ENCODE data around the gene KRTCAP2.

KRTCAP2 gene

DNA sequence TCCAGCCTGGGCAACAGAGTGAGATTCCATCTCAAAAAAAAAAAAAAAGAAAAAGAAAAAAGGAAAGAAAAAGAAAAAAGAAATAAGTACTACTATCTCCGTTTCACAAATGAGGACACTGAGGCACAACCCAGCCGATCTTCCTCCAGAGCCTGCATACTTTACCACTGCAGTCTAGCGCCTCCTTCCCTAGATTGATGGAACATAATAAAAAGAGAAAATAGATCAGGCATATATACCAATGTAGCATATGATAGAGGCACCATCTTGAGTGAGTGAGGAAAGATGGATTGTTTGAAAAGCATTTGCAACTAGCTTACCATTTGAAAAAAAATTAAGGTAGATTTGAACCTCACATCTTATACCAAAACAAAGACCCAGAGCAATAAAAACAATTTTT lies 27.6 kb downstream of the KRTCAP2 start:
- Histone ChIP-seq H3K36me3 (ENCODE audit: control insufficient read depth in 1 of 2, insufficient read depth in 2 of 2, low read length in 2 of 2) (no peaks in the 10 kb centered on the region), H3K9me3 (ENCODE audit: control insufficient read depth in 1 of 2, low read length in 2 of 2) (no peaks in the 10 kb centered on the region), H3K9ac (ENCODE audit: low read depth in 1 of 2, low read length in 2 of 2) (no peak overlapping the region), H3K4me3 (ENCODE audit: low read depth in 1 of 2, low read length in 2 of 2) (no peak overlapping the region), H3K4me1 (ENCODE audit: control insufficient read depth in 1 of 2, insufficient read depth in 2 of 2, low read length in 2 of 2) (no peaks in the 10 kb centered on the region), H3K27me3 (ENCODE audit: control insufficient read depth in 1 of 2, insufficient read depth in 2 of 2, low read length in 2 of 2) (no peaks in the 10 kb centered on the region), H3K27ac (ENCODE audit: low read depth, low read length) (no peak overlapping the region)

DNA sequence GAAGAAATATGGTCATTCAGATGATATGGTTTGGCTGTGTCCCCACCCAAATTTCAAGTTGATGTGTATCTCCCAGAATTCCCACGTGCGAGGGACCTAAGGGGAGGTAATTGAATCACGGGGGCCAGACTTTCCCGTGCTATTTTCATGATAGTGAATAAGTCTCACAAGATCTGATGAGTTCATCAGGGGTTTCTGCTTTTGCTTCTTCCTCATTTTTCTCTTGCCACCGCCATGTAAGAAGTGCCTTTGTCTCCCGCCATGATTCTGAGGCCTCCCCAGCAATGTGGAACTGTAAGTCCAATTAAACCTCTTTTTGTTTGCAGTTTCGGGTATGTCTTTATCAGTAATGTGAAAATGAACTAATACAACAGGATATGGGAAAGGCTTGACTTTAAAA lies 31.4 kb downstream of the KRTCAP2 start:
- no peaks in the 10 kb centered on the region for H3K9me3 ChIP-seq (ENCODE audit: control insufficient read depth in 1 of 2, low read length in 2 of 2)
- H3K36me3 ChIP-seq (ENCODE audit: control insufficient read depth in 1 of 2, insufficient read depth in 2 of 2, low read length in 2 of 2), result peaks cover 0 to 4% of the 10 kb centered on the region in 2 donors
- no peak overlapping the region for H3K4me3 ChIP-seq (ENCODE audit: low read depth in 1 of 2, low read length in 2 of 2)
- H3K4me1 ChIP-seq (ENCODE audit: control insufficient read depth in 1 of 2, insufficient read depth in 2 of 2, low read length in 2 of 2), result peaks cover 21 to 23% of the 10 kb centered on the region in 2 donors
- H3K27me3 ChIP-seq (ENCODE audit: control insufficient read depth in 1 of 2, insufficient read depth in 2 of 2, low read length in 2 of 2), result no peaks in the 10 kb centered on the region
- no peak overlapping the region for H3K27ac ChIP-seq (ENCODE audit: low read depth, low read length)
- H3K9ac ChIP-seq (ENCODE audit: low read depth in 1 of 2, low read length in 2 of 2), result no peak overlapping the region

DNA sequence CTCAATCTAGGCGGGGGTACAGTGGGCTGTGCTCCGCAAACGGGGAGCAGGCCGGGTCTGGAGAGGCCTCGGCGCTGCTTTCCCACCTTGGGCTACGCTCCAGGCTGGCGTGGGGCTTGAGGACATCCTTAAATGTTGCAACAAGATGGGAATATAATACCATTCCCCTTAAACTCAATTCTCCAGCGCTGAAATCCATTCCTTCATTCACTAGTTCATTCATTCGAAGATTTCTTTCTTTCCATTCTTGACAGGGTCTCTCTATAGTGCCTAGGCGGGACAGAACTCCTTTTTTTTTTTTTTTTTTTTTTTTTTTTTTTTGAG lies 32.5 kb downstream of the KRTCAP2 start:
- Histone ChIP-seq H3K27me3 (ENCODE audit: control insufficient read depth in 1 of 2, insufficient read depth in 2 of 2, low read length in 2 of 2) (no peaks in the 10 kb centered on the region), H3K4me1 (ENCODE audit: control insufficient read depth in 1 of 2, insufficient read depth in 2 of 2, low read length in 2 of 2) (peaks cover 23 to 25% of the 10 kb centered on the region in 2 donors), H3K9ac (ENCODE audit: low read depth in 1 of 2, low read length in 2 of 2) (peak overlapping the region in 1 of 2 donors; percentile 100), H3K27ac (ENCODE audit: low read depth, low read length) (no peak overlapping the region), H3K4me3 (ENCODE audit: low read depth in 1 of 2, low read length in 2 of 2) (peak overlapping the region; percentile 81 to 96), H3K36me3 (ENCODE audit: control insufficient read depth in 1 of 2, insufficient read depth in 2 of 2, low read length in 2 of 2) (peaks cover 0 to 4% of the 10 kb centered on the region in 2 donors), H3K9me3 (ENCODE audit: control insufficient read depth in 1 of 2, low read length in 2 of 2) (no peaks in the 10 kb centered on the region)

DNA sequence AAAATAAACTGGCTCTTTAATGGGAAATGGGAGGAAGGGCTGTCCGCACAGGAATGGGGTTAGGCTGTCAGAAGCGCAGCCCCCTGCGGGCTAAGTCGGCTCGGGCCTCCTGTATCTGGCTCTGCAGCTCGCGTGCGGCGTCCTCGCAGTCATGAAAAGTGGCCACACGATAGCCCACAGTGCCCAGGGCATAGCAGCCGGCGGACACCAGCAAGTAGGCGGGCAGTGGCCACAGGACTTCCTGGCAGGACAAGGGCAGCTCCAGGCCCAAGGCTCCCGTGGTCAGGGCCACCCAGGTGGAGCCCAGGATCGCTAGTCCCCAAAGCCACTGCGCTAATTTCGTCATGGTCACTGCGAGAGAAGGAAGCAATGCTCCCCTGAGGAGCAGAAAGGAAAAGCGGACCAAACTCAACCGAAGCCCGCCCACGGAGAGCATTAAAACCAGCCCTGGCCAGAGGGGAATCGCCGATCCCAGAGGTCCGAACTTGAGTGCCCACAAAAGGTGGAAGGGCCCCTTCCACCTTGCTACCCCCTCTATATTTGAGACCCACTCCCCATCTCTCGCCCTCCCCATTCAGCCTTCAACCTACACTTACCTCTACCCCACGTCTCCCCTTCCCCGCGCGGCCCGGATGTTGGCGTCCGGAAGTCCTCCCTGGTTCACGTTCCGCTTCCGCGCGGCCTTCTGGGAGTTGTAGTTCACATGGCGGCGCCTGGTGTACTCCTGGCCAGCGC lies 33.0 kb downstream of the KRTCAP2 start, which contains the start of gene DPM3:
Gene DPM3, minus strand, starts transcription at position 637 of the 735 bp plus-strand sequence. Its CDS starts 291 bp downstream, at position 346.
- Histone ChIP-seq H3K4me3 (ENCODE audit: low read depth in 1 of 2, low read length in 2 of 2) (peak within 1 kb of the TSS; percentile 81 to 96), H3K4me1 (ENCODE audit: control insufficient read depth in 1 of 2, insufficient read depth in 2 of 2, low read length in 2 of 2) (peaks cover 23 to 30% of the 10 kb centered on the region in 2 donors), H3K9ac (ENCODE audit: low read depth in 1 of 2, low read length in 2 of 2) (peak within 1 kb of the TSS; percentile 95 to 100), H3K9me3 (ENCODE audit: control insufficient read depth in 1 of 2, low read length in 2 of 2) (no peaks in the 10 kb centered on the region), H3K36me3 (ENCODE audit: control insufficient read depth in 1 of 2, insufficient read depth in 2 of 2, low read length in 2 of 2) (peaks cover 0 to 4% of the 10 kb centered on the region in 2 donors), H3K27me3 (ENCODE audit: control insufficient read depth in 1 of 2, insufficient read depth in 2 of 2, low read length in 2 of 2) (no peaks in the 10 kb centered on the region), H3K27ac (ENCODE audit: low read depth, low read length) (peak within 1 kb of the TSS; percentile 92)

DNA sequence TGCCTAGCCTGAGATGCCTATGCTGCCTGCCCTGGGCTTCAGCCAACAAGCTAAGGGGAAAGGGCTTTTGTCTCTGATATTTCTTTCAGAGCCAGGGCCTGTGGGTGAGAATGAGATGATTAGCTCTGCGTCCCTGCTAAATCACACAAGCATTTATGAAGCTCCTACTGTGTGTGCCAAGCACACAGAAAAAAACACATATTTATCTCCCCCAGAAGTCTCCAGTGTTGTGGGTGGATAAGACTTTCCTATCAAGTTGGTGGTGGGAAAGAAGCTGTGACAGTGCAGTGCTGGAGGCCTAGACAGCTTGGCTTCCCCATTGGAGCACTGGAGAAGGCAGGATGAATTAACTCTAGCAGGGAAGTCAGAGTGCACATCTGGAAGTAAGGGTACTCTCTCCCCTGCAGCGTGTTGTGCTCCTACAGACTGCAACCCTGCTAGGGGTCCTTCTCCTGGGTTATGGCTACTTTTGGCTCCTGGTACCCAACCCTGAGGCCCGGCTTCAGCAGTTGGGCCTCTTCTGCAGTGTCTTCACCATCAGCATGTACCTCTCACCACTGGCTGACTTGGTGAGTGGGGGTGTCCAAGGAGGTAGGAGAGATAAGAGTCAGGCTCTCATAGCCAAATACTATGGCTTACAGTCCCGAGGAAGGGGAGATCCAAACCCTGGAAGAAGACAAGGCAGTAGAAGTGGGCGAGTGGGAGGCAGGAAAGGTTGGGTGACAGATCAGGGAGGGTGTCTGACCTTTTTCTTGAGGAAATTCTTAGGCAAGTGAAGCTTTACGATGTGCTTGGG lies 35.8 kb downstream of the KRTCAP2 start:
- Histone ChIP-seq H3K36me3 (ENCODE audit: control insufficient read depth in 1 of 2, insufficient read depth in 2 of 2, low read length in 2 of 2) (peaks cover 5 to 22% of the 10 kb centered on the region in 2 donors), H3K9me3 (ENCODE audit: control insufficient read depth in 1 of 2, low read length in 2 of 2) (no peaks in the 10 kb centered on the region), H3K27me3 (ENCODE audit: control insufficient read depth in 1 of 2, insufficient read depth in 2 of 2, low read length in 2 of 2) (no peaks in the 10 kb centered on the region), H3K9ac (ENCODE audit: low read depth in 1 of 2, low read length in 2 of 2) (peak overlapping the region; percentile 76 to 80), H3K4me3 (ENCODE audit: low read depth in 1 of 2, low read length in 2 of 2) (peak overlapping the region; percentile 77 to 87), H3K4me1 (ENCODE audit: control insufficient read depth in 1 of 2, insufficient read depth in 2 of 2, low read length in 2 of 2) (peaks cover 42 to 49% of the 10 kb centered on the region in 2 donors), H3K27ac (ENCODE audit: low read depth, low read length) (peak overlapping the region; percentile 58)

DNA sequence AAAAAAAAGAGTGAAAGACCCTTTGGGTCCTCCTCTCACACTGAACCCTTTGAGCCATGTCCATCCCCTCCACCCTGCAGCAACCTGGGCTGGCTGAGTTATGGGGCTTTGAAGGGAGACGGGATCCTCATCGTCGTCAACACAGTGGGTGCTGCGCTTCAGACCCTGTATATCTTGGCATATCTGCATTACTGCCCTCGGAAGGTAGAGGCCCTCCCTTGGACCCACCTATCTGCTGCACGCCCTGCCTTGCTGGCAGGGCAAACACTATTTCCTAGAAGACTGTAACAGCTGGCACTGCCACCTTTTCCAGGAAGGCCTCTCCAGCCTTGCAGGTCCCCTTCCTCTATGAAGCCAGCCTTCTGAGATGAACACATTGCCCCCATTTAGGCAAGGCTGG lies 36.4 kb downstream of the KRTCAP2 start:
- Histone ChIP-seq H3K27ac (ENCODE audit: low read depth, low read length) (peak overlapping the region; percentile 58), H3K36me3 (ENCODE audit: control insufficient read depth in 1 of 2, insufficient read depth in 2 of 2, low read length in 2 of 2) (peaks cover 7 to 25% of the 10 kb centered on the region in 2 donors), H3K4me1 (ENCODE audit: control insufficient read depth in 1 of 2, insufficient read depth in 2 of 2, low read length in 2 of 2) (peaks cover 44 to 53% of the 10 kb centered on the region in 2 donors), H3K4me3 (ENCODE audit: low read depth in 1 of 2, low read length in 2 of 2) (peak overlapping the region; percentile 77 to 87), H3K9me3 (ENCODE audit: control insufficient read depth in 1 of 2, low read length in 2 of 2) (no peaks in the 10 kb centered on the region), H3K9ac (ENCODE audit: low read depth in 1 of 2, low read length in 2 of 2) (peak overlapping the region; percentile 76 to 80), H3K27me3 (ENCODE audit: control insufficient read depth in 1 of 2, insufficient read depth in 2 of 2, low read length in 2 of 2) (no peaks in the 10 kb centered on the region)

DNA sequence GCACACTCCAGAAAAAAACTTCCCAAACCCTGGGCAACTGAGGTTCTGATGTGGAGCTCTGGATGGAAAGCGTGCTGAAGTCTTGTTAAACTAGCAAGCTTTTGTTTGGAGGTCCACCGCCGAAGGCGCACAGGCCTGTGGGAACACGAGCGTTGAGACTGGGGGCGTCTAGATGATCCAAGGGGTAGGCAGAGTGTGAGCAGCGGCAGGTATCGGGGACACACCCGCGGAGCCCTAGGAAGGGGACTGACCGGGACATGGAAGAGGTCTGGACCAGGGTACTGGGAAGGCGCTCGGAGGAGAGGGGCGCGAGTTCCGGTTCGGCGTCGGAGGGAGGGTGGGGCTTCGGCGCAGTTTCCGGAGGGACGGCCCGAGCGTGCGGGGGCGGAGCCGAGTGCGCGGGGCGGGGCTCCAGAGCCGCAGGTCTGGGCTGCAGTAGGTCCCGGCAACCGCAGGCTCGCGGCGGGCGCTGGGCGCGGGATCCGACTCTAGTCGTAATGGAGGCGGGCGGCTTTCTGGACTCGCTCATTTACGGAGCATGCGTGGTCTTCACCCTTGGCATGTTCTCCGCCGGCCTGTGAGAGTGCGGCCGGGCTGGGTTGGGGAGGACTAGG lies 37.6 kb downstream of the KRTCAP2 start, which contains the start of gene SLC50A1:
Gene SLC50A1, plus strand, starts transcription at position 438 of the 614 bp plus-strand sequence. Its CDS starts 60 bp downstream, at position 498.
- Histone ChIP-seq H3K4me3 (ENCODE audit: low read depth in 1 of 2, low read length in 2 of 2) (peak within 1 kb of the TSS; percentile 77 to 87), H3K27ac (ENCODE audit: low read depth, low read length) (peak within 1 kb of the TSS; percentile 98), H3K9me3 (ENCODE audit: control insufficient read depth in 1 of 2, low read length in 2 of 2) (no peaks in the 10 kb centered on the region), H3K4me1 (ENCODE audit: control insufficient read depth in 1 of 2, insufficient read depth in 2 of 2, low read length in 2 of 2) (peaks cover 51 to 64% of the 10 kb centered on the region in 2 donors), H3K36me3 (ENCODE audit: control insufficient read depth in 1 of 2, insufficient read depth in 2 of 2, low read length in 2 of 2) (peaks cover 19 to 30% of the 10 kb centered on the region in 2 donors), H3K27me3 (ENCODE audit: control insufficient read depth in 1 of 2, insufficient read depth in 2 of 2, low read length in 2 of 2) (no peaks in the 10 kb centered on the region), H3K9ac (ENCODE audit: low read depth in 1 of 2, low read length in 2 of 2) (peak within 1 kb of the TSS; percentile 76 to 94)

DNA sequence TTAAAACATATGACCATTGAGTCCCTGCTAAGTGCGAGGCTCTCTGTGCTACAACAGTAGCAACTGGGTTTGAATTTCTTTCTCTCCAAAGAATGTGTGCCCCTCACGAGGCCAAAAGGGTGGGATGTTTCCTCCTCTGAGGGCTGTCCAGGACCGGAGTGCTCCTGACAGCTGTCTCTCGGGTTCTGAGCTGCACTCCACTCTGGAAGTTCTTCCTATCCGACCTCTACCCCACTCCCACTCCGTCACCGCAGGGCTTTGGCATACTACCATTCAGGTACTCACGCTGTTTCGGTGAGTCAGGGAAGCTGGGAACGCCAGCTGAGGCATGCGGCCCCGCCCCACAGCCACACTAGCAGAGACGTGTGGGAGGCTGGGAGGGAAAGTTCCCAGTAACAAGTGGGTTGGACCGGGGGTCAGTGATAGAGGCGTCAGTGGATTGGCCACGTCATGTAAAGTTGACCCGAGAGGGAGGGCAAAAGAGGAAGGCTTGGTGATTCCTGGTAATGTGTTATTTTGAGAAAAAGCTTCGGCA lies 38.2 kb downstream of the KRTCAP2 start:
- H3K4me3 ChIP-seq (ENCODE audit: low read depth in 1 of 2, low read length in 2 of 2), result peak overlapping the region; percentile 77 to 87
- peak overlapping the region; percentile 98 for H3K27ac ChIP-seq (ENCODE audit: low read depth, low read length)
- H3K9me3 ChIP-seq (ENCODE audit: control insufficient read depth in 1 of 2, low read length in 2 of 2), result no peaks in the 10 kb centered on the region
- peak overlapping the region; percentile 76 to 94 for H3K9ac ChIP-seq (ENCODE audit: low read depth in 1 of 2, low read length in 2 of 2)
- peaks cover 51 to 67% of the 10 kb centered on the region in 2 donors for H3K4me1 ChIP-seq (ENCODE audit: control insufficient read depth in 1 of 2, insufficient read depth in 2 of 2, low read length in 2 of 2)
- no peaks in the 10 kb centered on the region for H3K27me3 ChIP-seq (ENCODE audit: control insufficient read depth in 1 of 2, insufficient read depth in 2 of 2, low read length in 2 of 2)
- H3K36me3 ChIP-seq (ENCODE audit: control insufficient read depth in 1 of 2, insufficient read depth in 2 of 2, low read length in 2 of 2), result peaks cover 20 to 30% of the 10 kb centered on the region in 2 donors

DNA sequence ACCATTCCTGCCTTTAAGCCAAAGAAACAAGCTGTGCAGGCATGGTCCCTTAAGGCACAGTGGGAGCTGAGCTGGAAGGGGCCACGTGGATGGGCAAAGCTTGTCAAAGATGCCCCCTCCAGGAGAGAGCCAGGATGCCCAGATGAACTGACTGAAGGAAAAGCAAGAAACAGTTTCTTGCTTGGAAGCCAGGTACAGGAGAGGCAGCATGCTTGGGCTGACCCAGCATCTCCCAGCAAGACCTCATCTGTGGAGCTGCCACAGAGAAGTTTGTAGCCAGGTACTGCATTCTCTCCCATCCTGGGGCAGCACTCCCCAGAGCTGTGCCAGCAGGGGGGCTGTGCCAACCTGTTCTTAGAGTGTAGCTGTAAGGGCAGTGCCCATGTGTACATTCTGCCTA lies 38.8 kb downstream of the KRTCAP2 start:
- Histone ChIP-seq H3K9me3 (ENCODE audit: control insufficient read depth in 1 of 2, low read length in 2 of 2) (no peaks in the 10 kb centered on the region), H3K27ac (ENCODE audit: low read depth, low read length) (peak overlapping the region; percentile 98), H3K4me1 (ENCODE audit: control insufficient read depth in 1 of 2, insufficient read depth in 2 of 2, low read length in 2 of 2) (peaks cover 51 to 71% of the 10 kb centered on the region in 2 donors), H3K27me3 (ENCODE audit: control insufficient read depth in 1 of 2, insufficient read depth in 2 of 2, low read length in 2 of 2) (no peaks in the 10 kb centered on the region), H3K4me3 (ENCODE audit: low read depth in 1 of 2, low read length in 2 of 2) (peak overlapping the region; percentile 77 to 87), H3K9ac (ENCODE audit: low read depth in 1 of 2, low read length in 2 of 2) (peak overlapping the region; percentile 76 to 94), H3K36me3 (ENCODE audit: control insufficient read depth in 1 of 2, insufficient read depth in 2 of 2, low read length in 2 of 2) (peaks cover 20 to 30% of the 10 kb centered on the region in 2 donors)

All from duodenal mucosa (tissue), 2 donors.